Suprapubic skin (tissue), 4 donors: Measurements from ENCODE around the gene TGFBR2. TPM values are rescaled to one million over a fixed set of nuclear protein-coding genes. Genes with fewer than 3 reads are reported as not detected.

Experiments used
- DNase-seq, 2 donors: peaks; one replicate each; pipeline ENCODE4 v3.0.0-alpha.2; 2019; ENCODE audit warnings: low spot score in 2 of 2
- H3K27ac ChIP-seq: fragments of 200-600 bp; sonication (generic); one replicate; pipeline ENCODE4 v1.5.1; 2019
- H3K27me3 ChIP-seq: fragments of 200-600 bp; sonication (generic); one replicate; pipeline ENCODE4 v1.5.1; 2019
- H3K36me3 ChIP-seq: fragments of 200-600 bp; sonication (generic); one replicate; pipeline ENCODE4 v1.5.1; 2019
- H3K4me1 ChIP-seq: fragments of 200-600 bp; sonication (generic); one replicate; pipeline ENCODE4 v1.5.1; 2019
- H3K4me3 ChIP-seq: fragments of 200-600 bp; sonication (generic); one replicate; pipeline ENCODE4 v1.5.1; 2019; ENCODE audit warnings: mild to moderate bottlenecking
- H3K9me3 ChIP-seq: fragments of 200-600 bp; sonication (generic); one replicate; pipeline ENCODE4 v1.5.1; 2019
- EP300 ChIP-seq: sonication (generic); formaldehyde crosslinking; IDR thresholded peaks from one replicate; pipeline ENCODE4 v1.6.1; 2017; ENCODE audit warnings: antibody characterized with exemption
- POLR2A ChIP-seq, 2 donors: fragments of 450-650 bp; IDR thresholded peaks; one replicate each; pipeline ENCODE4 v1.6.1; 2017; ENCODE audit warnings: antibody characterized with exemption in 2 of 2, mild to moderate bottlenecking in 2 of 2, moderate library complexity in 2 of 2
- POLR2AphosphoS5 ChIP-seq, 3 donors: sonication (generic); formaldehyde crosslinking; IDR thresholded peaks; one replicate each; pipeline ENCODE4 v1.6.1; 2017; ENCODE audit warnings: antibody characterized with exemption in 3 of 3
- WGBS: methylation state at CpG from one replicate; pipeline ENCODE4 v1.1.5; 2018; 5-methylcytosine and 5-hydroxymethylcytosine counted together
- total RNA-seq, 4 donors: library from RNA; depleted of rRNA; stranded (reverse); fragments of >200 nt; gene quantifications; one replicate each; pipeline ENCODE4 v1.1.0, GENCODE V29; 2016
- TF ChIP-seq, protein P1 (sequence below), 2 donors: fragments of 200-600 bp in 1 of 2; fragments of 450-650 bp in 1 of 2; sonication (generic) in 1 of 2; IDR thresholded peaks; one replicate each; pipeline ENCODE4 v1.5.1; 2016 to 2019; ENCODE audit warnings: antibody characterized with exemption in 2 of 2, mild to moderate bottlenecking in 1 of 2, moderate library complexity in 1 of 2

TGFBR2 gene
- total RNA-seq, 4 donors from 2014 or later = 63.7 to 84.3 (median 83.3) TPM

DNA sequence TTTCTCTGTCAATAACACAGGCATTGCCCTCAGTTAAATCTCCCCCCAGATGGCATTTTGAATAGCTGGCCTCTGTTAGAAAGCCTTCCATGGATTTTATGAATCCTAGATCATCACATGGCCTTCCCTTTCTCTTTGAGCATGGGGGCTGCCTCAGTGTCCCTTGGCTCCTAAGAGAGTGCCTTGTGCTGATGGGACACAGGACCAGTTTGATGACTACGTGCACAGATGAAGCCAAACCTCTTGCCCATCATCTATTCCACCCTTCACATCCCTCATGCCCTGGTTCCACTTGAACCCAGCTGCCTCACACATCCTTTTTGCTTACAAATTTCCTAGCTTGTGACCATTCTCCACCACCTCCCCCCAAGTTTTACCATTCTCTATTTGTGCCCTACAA lies 12.9 kb downstream of the TGFBR2 start:
- no peak for DNase-seq
- Histone ChIP-seq H3K9me3 (no peaks in the 10 kb centered on the region), H3K4me3 (no peak overlapping the region), H3K27ac (no peak overlapping the region), H3K4me1 (peaks cover 48% of the 10 kb centered on the region), H3K36me3 (peaks cover 5% of the 10 kb centered on the region), H3K27me3 (no peaks in the 10 kb centered on the region)
- WGBS = 100% methylated on average over 1 of the region's 1 CpG
- TF ChIP-seq POLR2AphosphoS5 (IDR thresholded peaks at IDR 0.05) (no peak), POLR2A (IDR thresholded peaks at IDR 0.05) (no peak), EP300 (no peak)

DNA sequence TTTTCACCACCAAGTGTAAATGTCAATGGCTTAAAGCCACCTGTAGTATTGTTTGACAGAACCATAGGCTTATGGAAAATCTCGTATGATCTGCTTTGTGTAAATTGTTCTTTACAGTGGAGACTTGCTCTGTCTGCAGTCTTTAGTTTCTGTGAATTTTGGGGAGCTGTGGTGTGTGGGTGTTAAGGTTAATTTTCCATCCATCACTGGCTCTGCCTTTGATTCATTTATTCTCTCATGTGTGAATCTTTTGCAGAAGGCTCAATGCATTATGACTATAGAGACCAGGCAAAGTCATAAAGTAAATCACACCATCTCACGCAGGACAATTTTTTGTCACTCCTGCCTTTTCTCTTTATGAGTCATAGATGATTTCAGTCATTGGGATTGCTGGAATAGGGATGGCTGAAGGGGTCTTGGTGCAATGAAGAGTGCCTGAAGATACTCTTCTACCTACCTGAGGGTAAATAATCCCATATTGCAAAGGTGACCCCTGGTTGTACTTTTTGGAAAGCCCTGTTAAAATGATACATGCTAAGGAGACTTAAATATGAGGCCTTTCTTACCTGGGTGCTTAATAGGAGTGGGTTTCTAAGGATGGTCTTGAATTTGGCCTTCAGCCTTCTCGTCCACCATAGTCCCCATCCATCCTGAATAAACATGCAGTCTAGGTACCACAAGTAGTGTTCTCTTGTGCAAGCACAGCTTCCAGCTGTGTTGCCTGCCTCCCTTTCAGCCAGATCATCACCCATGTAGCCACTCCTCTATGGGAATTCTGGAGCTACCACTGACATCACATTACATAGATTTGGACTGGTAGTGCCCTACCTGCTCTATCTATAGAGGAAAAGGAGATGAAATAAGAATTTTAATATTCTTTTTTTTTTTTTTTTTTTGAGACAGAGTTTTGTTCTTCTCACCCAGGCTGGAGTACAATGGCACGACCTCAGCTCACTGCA lies 14.3 kb downstream of the TGFBR2 start:
- no peaks in the 10 kb centered on the region for H3K9me3 ChIP-seq
- DNase-seq = no peak
- peaks cover 5% of the 10 kb centered on the region for H3K36me3 ChIP-seq
- H3K4me1 ChIP-seq = peaks cover 47% of the 10 kb centered on the region
- H3K4me3 ChIP-seq = no peak overlapping the region
- TF ChIP-seq EP300 (no peak), POLR2AphosphoS5 (IDR thresholded peaks at IDR 0.05) (no peak), POLR2A (IDR thresholded peaks at IDR 0.05) (no peak)
- TF ChIP-seq, protein P1, sequence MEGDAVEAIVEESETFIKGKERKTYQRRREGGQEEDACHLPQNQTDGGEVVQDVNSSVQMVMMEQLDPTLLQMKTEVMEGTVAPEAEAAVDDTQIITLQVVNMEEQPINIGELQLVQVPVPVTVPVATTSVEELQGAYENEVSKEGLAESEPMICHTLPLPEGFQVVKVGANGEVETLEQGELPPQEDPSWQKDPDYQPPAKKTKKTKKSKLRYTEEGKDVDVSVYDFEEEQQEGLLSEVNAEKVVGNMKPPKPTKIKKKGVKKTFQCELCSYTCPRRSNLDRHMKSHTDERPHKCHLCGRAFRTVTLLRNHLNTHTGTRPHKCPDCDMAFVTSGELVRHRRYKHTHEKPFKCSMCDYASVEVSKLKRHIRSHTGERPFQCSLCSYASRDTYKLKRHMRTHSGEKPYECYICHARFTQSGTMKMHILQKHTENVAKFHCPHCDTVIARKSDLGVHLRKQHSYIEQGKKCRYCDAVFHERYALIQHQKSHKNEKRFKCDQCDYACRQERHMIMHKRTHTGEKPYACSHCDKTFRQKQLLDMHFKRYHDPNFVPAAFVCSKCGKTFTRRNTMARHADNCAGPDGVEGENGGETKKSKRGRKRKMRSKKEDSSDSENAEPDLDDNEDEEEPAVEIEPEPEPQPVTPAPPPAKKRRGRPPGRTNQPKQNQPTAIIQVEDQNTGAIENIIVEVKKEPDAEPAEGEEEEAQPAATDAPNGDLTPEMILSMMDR (IDR thresholded peaks at IDR 0.05) = no peak
- WGBS = 79% methylated on average over 4 of the region's 4 CpGs
- H3K27ac ChIP-seq = no peak overlapping the region
- H3K27me3 ChIP-seq = no peaks in the 10 kb centered on the region

DNA sequence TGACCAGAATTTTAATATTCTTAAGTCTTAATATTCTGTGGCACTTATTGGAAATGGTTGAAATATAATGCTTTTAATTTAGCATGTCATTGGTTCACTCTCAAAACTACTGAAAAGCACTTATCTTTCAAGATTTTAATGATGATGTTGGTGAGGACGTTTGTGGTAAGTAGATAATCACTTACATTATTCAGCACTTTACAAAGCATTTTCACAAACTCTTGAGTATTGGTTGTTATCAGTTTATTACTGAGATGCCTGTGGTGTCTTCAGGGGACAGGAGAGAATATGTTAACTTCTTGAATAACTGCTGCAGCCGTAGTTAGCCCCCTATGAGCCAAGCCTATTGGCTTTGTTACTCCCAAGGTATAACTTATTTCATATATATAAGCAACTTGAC lies 15.2 kb downstream of the TGFBR2 start:
- DNase-seq = no peak
- peaks cover 49% of the 10 kb centered on the region for H3K4me1 ChIP-seq
- no peak overlapping the region for H3K4me3 ChIP-seq
- peaks cover 5% of the 10 kb centered on the region for H3K36me3 ChIP-seq
- H3K27me3 ChIP-seq = no peaks in the 10 kb centered on the region
- H3K9me3 ChIP-seq = no peaks in the 10 kb centered on the region
- 70% methylated on average over 2 of the region's 2 CpGs for WGBS
- TF ChIP-seq, protein P1 (IDR thresholded peaks at IDR 0.05) = no peak
- TF ChIP-seq POLR2A (IDR thresholded peaks at IDR 0.05) = no peak
- TF ChIP-seq POLR2AphosphoS5 (IDR thresholded peaks at IDR 0.05) = no peak
- TF ChIP-seq EP300 = no peak
- H3K27ac ChIP-seq = no peak overlapping the region

DNA sequence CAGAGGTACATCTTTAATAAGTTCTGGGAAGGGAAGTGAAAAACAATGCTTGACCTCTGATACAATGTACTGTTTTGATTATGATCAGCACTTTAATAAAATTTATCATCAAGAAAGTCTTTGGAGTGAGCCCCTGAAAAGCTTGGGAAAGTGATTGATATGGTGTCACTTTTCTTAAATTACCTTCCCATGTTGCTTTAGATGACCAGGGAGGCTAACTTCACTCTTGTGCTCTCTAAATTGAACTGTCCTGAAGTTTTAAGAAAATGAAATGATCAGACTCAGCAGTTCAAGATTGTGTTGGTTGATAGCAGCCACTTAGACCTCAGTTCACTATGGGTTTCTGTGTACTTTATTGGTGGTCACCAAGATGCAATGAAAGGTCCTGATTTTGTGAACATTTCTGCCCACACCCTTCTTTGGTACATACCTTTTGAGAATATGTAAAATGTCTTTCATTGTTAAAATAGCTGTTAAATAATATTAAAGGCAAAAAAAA lies 15.7 kb downstream of the TGFBR2 start:
- no peak for TF ChIP-seq POLR2A (IDR thresholded peaks at IDR 0.05)
- TF ChIP-seq, protein P1 (IDR thresholded peaks at IDR 0.05) = no peak
- no peak for TF ChIP-seq EP300
- no peak for TF ChIP-seq POLR2AphosphoS5 (IDR thresholded peaks at IDR 0.05)
- Histone ChIP-seq H3K4me3 (no peak overlapping the region), H3K36me3 (peaks cover 5% of the 10 kb centered on the region), H3K4me1 (peaks cover 54% of the 10 kb centered on the region), H3K27ac (no peak overlapping the region), H3K27me3 (no peaks in the 10 kb centered on the region), H3K9me3 (no peaks in the 10 kb centered on the region)
- no peak for DNase-seq

DNA sequence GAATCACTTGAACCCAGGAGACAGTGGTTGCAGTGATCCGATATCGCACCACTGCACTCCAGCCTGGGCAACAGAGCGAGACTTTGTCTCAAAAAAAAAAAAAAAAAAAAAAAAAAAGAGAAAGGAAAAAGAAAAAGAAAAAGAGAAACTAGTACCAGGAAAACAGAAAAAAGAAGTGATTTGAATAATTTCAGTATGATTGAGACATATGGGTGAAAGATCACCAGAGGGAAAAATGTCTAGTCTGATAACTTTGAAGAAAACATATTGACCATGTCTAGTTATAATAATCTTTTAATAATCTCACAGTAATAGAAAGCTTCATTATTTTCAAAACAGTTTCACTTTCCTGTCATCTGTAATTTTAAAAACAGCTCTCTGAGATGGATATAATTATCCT lies 16.4 kb downstream of the TGFBR2 start:
- 72% methylated on average over 3 of the region's 3 CpGs for WGBS
- no peaks in the 10 kb centered on the region for H3K9me3 ChIP-seq
- H3K27ac ChIP-seq = no peak overlapping the region
- peaks cover 61% of the 10 kb centered on the region for H3K4me1 ChIP-seq
- no peak for TF ChIP-seq EP300
- no peak for TF ChIP-seq POLR2A (IDR thresholded peaks at IDR 0.05)
- TF ChIP-seq, protein P1 (IDR thresholded peaks at IDR 0.05) = no peak
- TF ChIP-seq POLR2AphosphoS5 (IDR thresholded peaks at IDR 0.05) = no peak
- DNase-seq = no peak
- H3K27me3 ChIP-seq = no peaks in the 10 kb centered on the region
- no peak overlapping the region for H3K4me3 ChIP-seq
- H3K36me3 ChIP-seq = peaks cover 5% of the 10 kb centered on the region
